ENCODE results near the gene ARRB1.

ARRB1 gene

GRCh38 chr11:75214843-75215242, 136.6 kb downstream of the ARRB1 start:
- Histone ChIP-seq H3K4me2 (ENCODE audit: low read depth, low read length) (no peak overlapping the region), H3K9me2 (replicated peaks; ENCODE audit: insufficient read depth, low read length) (no peaks in the 10 kb centered on the region), H3K9ac (ENCODE audit: low read length) (no peak overlapping the region), H3K4me1 (ENCODE audit: low read length) (no peaks in the 10 kb centered on the region), H3K27ac (ENCODE audit: low read length) (no peak overlapping the region), H3K9me3 (replicated peaks; ENCODE audit: insufficient read depth, low read length) (no peaks in the 10 kb centered on the region), H3K27me3 (replicated peaks; ENCODE audit: insufficient read depth, low read length) (peaks cover 4% of the 10 kb centered on the region; the same call in 1 of the 2 replicates), H3K36me3 (replicated peaks; ENCODE audit: insufficient read depth, low read length) (no peaks in the 10 kb centered on the region), H2AFZ (ENCODE audit: low read length) (no peak overlapping the region), H3F3A (ENCODE audit: insufficient read depth, low read length) (no peaks in the 10 kb centered on the region), H4K20me1 (ENCODE audit: insufficient read depth, low read length) (no peaks in the 10 kb centered on the region), H3K4me3 (ENCODE audit: low read length) (no peak overlapping the region), H3K79me2 (ENCODE audit: low read length) (no peaks in the 10 kb centered on the region)
- DNase-seq: no peak
- TF ChIP-seq, protein P1, sequence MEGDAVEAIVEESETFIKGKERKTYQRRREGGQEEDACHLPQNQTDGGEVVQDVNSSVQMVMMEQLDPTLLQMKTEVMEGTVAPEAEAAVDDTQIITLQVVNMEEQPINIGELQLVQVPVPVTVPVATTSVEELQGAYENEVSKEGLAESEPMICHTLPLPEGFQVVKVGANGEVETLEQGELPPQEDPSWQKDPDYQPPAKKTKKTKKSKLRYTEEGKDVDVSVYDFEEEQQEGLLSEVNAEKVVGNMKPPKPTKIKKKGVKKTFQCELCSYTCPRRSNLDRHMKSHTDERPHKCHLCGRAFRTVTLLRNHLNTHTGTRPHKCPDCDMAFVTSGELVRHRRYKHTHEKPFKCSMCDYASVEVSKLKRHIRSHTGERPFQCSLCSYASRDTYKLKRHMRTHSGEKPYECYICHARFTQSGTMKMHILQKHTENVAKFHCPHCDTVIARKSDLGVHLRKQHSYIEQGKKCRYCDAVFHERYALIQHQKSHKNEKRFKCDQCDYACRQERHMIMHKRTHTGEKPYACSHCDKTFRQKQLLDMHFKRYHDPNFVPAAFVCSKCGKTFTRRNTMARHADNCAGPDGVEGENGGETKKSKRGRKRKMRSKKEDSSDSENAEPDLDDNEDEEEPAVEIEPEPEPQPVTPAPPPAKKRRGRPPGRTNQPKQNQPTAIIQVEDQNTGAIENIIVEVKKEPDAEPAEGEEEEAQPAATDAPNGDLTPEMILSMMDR (IDR thresholded peaks at IDR 0.05; ENCODE audit: low read length): no peak
- TF ChIP-seq EZH2 (optimal IDR thresholded peaks at IDR 0.05; ENCODE audit: low read depth, low read length): no peak
- TF ChIP-seq EZH2phosphoT487 (IDR thresholded peaks at IDR 0.05; ENCODE audit: low read length): no peak

DNA sequence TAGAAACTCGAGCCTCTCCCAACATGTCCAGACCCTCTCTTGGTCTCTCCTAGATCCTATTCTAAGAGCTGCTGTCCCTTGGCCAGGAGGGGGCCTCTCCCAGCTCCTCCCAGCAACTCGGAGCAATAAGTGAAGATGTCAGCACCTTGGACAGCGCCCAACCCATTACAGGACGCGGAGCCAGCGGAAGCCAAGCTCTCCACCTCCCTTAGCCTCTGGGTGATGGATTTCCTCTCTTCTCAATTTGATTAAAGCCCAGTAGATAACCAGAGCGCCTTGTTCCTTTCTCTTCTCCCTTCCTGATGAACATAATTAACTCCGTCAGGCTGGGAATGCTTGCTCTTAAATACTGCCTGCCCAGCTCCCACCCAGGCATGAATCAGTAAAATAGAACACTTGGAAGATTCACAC, 137.0 kb downstream of the ARRB1 start:
- no peaks in the 10 kb centered on the region for H3K9me2 ChIP-seq (replicated peaks; ENCODE audit: insufficient read depth, low read length)
- H3K27ac ChIP-seq (ENCODE audit: low read length): no peak overlapping the region
- H2AFZ ChIP-seq (ENCODE audit: low read length): no peak overlapping the region
- no peaks in the 10 kb centered on the region for H3K9me3 ChIP-seq (replicated peaks; ENCODE audit: insufficient read depth, low read length)
- no peak overlapping the region for H3K4me2 ChIP-seq (ENCODE audit: low read depth, low read length)
- H3K36me3 ChIP-seq (replicated peaks; ENCODE audit: insufficient read depth, low read length): no peaks in the 10 kb centered on the region
- no peaks in the 10 kb centered on the region for H3F3A ChIP-seq (ENCODE audit: insufficient read depth, low read length)
- TF ChIP-seq EZH2 (optimal IDR thresholded peaks at IDR 0.05; ENCODE audit: low read depth, low read length): no peak
- TF ChIP-seq, protein P1 (IDR thresholded peaks at IDR 0.05; ENCODE audit: low read length): peak; percentile 47
- no peaks in the 10 kb centered on the region for H4K20me1 ChIP-seq (ENCODE audit: insufficient read depth, low read length)
- no peaks in the 10 kb centered on the region for H3K79me2 ChIP-seq (ENCODE audit: low read length)
- DNase-seq: peak; percentile 75
- no peak overlapping the region for H3K4me3 ChIP-seq (ENCODE audit: low read length)
- H3K4me1 ChIP-seq (ENCODE audit: low read length): no peaks in the 10 kb centered on the region
- no peak overlapping the region for H3K9ac ChIP-seq (ENCODE audit: low read length)
- peaks cover 4% of the 10 kb centered on the region; the same call in 1 of the 2 replicates for H3K27me3 ChIP-seq (replicated peaks; ENCODE audit: insufficient read depth, low read length)
